ENCODE measurements around the gene PCSK5.

The PCSK5 gene

GRCh38 chr9:76023715-76024195 is 133.3 kb downstream of the PCSK5 start:
- peak; percentile 8 for DNase-seq (ENCODE audit: low spot score)
- no peak for TF ChIP-seq CTCF (IDR thresholded peaks at IDR 0.05; ENCODE audit: extremely low read depth, missing control alignments)

- TF ChIP-seq CTCF (IDR thresholded peaks at IDR 0.05; ENCODE audit: extremely low read depth, missing control alignments), result no peak
- no peak for DNase-seq (ENCODE audit: low spot score)
These were observed 134.8 kb downstream of the PCSK5 start for GRCh38 chr9:76025286-76025685.

GRCh38 chr9:76026796-76027195 is 136.3 kb downstream of the PCSK5 start:
- TF ChIP-seq CTCF (IDR thresholded peaks at IDR 0.05; ENCODE audit: extremely low read depth, missing control alignments), result no peak
- DNase-seq (ENCODE audit: low spot score), result no peak

GRCh38 chr9:76027416-76027815 is 136.9 kb downstream of the PCSK5 start:
- TF ChIP-seq CTCF (IDR thresholded peaks at IDR 0.05; ENCODE audit: extremely low read depth, missing control alignments), result no peak
- DNase-seq (ENCODE audit: low spot score), result no peak

GRCh38 chr9:76027861-76028260 is 137.4 kb downstream of the PCSK5 start:
- TF ChIP-seq CTCF (IDR thresholded peaks at IDR 0.05; ENCODE audit: extremely low read depth, missing control alignments), result no peak
- DNase-seq (ENCODE audit: low spot score), result no peak

GRCh38 chr9:76032038-76032796 is 141.7 kb downstream of the PCSK5 start:
- no peak for DNase-seq (ENCODE audit: low spot score)
- TF ChIP-seq CTCF (IDR thresholded peaks at IDR 0.05; ENCODE audit: extremely low read depth, missing control alignments), result no peak

- DNase-seq (ENCODE audit: low spot score), result no peak
- TF ChIP-seq CTCF (IDR thresholded peaks at IDR 0.05; ENCODE audit: extremely low read depth, missing control alignments), result no peak
These were observed 142.4 kb downstream of the PCSK5 start for GRCh38 chr9:76032797-76033373.

Measured in GM20000 (cell line).